ENCODE data around the gene DTNBP1.

Gene DTNBP1

DNA sequence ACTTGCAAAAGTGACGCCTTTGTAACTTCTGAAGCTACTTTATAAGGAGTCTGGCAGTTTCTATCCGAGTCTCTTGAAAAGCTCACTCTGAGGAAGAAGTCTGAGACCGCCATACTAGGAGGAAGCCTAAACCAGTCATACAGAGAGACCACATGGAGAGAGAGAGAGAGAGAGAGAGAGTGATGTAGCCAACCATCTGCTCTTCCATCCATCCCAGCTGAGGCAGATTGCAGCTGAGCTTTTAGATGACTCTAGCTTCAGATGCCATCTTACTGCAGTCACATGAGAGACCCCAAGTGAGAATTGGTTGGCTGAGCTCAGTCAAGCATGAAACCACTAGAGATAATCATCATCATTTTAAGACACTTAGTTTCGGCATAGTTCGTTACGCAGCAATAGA, 15.0 kb upstream of the DTNBP1 start:
- DNase-seq: no peak
- Histone ChIP-seq H3K79me2 (ENCODE audit: low read length) (no peaks in the 10 kb centered on the region), H3K9me2 (replicated peaks; ENCODE audit: insufficient read depth, low read length) (no peaks in the 10 kb centered on the region), H4K20me1 (ENCODE audit: insufficient read depth, low read length) (no peaks in the 10 kb centered on the region), H3K9ac (ENCODE audit: low read length) (no peak overlapping the region), H3K36me3 (replicated peaks; ENCODE audit: insufficient read depth, low read length) (no peaks in the 10 kb centered on the region), H3K9me3 (replicated peaks; ENCODE audit: insufficient read depth, low read length) (no peaks in the 10 kb centered on the region), H3K27me3 (replicated peaks; ENCODE audit: insufficient read depth, low read length) (no peaks in the 10 kb centered on the region), H2AFZ (ENCODE audit: low read length) (no peak overlapping the region), H3K27ac (ENCODE audit: low read length) (no peak overlapping the region), H3K4me2 (ENCODE audit: low read depth, low read length) (no peak overlapping the region), H3F3A (ENCODE audit: insufficient read depth, low read length) (peaks cover 4% of the 10 kb centered on the region; the same call in 1 of the 2 replicates), H3K4me1 (ENCODE audit: low read length) (peaks cover 7% of the 10 kb centered on the region; the same call in 1 of the 2 replicates), H3K4me3 (ENCODE audit: low read length) (no peak overlapping the region)
- TF ChIP-seq, protein P1, sequence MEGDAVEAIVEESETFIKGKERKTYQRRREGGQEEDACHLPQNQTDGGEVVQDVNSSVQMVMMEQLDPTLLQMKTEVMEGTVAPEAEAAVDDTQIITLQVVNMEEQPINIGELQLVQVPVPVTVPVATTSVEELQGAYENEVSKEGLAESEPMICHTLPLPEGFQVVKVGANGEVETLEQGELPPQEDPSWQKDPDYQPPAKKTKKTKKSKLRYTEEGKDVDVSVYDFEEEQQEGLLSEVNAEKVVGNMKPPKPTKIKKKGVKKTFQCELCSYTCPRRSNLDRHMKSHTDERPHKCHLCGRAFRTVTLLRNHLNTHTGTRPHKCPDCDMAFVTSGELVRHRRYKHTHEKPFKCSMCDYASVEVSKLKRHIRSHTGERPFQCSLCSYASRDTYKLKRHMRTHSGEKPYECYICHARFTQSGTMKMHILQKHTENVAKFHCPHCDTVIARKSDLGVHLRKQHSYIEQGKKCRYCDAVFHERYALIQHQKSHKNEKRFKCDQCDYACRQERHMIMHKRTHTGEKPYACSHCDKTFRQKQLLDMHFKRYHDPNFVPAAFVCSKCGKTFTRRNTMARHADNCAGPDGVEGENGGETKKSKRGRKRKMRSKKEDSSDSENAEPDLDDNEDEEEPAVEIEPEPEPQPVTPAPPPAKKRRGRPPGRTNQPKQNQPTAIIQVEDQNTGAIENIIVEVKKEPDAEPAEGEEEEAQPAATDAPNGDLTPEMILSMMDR (IDR thresholded peaks at IDR 0.05; ENCODE audit: low read length): no peak

DNA sequence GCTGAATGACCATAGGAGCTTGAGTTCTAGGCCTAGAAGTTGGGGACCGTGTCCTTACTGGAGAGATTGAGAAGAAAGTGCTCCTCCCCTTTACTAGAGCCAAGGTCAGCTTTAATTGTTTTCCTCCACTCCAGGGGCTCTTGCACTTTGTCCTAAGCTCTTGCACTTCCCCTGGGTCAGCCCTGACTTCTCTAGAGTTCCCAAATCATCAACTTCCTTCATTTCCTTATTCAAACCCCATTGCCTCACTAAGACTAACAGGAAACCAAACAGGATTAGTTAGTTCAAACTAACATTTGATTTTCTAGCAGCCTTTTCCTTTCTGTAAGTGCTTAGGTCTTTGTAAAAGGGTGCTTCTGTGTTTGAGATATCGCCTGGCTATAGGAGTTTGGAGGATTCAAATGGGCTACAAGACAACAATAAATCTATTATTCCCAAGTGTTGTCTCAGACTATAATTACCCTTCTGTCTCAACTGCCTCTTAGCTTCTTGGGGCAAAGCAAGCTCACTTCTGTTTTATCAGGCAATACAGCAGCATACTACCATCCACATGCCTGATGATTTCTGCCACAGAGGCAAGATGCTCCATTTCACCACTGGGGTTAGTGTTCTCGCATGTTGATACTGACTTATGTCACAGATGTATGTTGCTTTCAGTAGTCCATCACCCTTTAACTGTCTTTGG, 12.8 kb upstream of the DTNBP1 start:
- Histone ChIP-seq H3K9ac (ENCODE audit: low read length) (no peak overlapping the region), H3K9me2 (replicated peaks; ENCODE audit: insufficient read depth, low read length) (no peaks in the 10 kb centered on the region), H3K27me3 (replicated peaks; ENCODE audit: insufficient read depth, low read length) (no peaks in the 10 kb centered on the region), H3K27ac (ENCODE audit: low read length) (no peak overlapping the region), H3K4me2 (ENCODE audit: low read depth, low read length) (no peak overlapping the region), H3K4me3 (ENCODE audit: low read length) (no peak overlapping the region), H3K9me3 (replicated peaks; ENCODE audit: insufficient read depth, low read length) (no peaks in the 10 kb centered on the region), H3F3A (ENCODE audit: insufficient read depth, low read length) (peaks cover 4% of the 10 kb centered on the region; the same call in 1 of the 2 replicates), H3K79me2 (ENCODE audit: low read length) (no peaks in the 10 kb centered on the region), H3K4me1 (ENCODE audit: low read length) (peaks cover 7% of the 10 kb centered on the region; the same call in 1 of the 2 replicates), H4K20me1 (ENCODE audit: insufficient read depth, low read length) (no peaks in the 10 kb centered on the region), H3K36me3 (replicated peaks; ENCODE audit: insufficient read depth, low read length) (no peaks in the 10 kb centered on the region), H2AFZ (ENCODE audit: low read length) (no peak overlapping the region)
- TF ChIP-seq EZH2phosphoT487 (IDR thresholded peaks at IDR 0.05; ENCODE audit: low read length) (no peak), EZH2 (optimal IDR thresholded peaks at IDR 0.05; ENCODE audit: low read depth, low read length) (no peak)
- TF ChIP-seq, protein P1 (IDR thresholded peaks at IDR 0.05; ENCODE audit: low read length): no peak
- DNase-seq: no peak

DNA sequence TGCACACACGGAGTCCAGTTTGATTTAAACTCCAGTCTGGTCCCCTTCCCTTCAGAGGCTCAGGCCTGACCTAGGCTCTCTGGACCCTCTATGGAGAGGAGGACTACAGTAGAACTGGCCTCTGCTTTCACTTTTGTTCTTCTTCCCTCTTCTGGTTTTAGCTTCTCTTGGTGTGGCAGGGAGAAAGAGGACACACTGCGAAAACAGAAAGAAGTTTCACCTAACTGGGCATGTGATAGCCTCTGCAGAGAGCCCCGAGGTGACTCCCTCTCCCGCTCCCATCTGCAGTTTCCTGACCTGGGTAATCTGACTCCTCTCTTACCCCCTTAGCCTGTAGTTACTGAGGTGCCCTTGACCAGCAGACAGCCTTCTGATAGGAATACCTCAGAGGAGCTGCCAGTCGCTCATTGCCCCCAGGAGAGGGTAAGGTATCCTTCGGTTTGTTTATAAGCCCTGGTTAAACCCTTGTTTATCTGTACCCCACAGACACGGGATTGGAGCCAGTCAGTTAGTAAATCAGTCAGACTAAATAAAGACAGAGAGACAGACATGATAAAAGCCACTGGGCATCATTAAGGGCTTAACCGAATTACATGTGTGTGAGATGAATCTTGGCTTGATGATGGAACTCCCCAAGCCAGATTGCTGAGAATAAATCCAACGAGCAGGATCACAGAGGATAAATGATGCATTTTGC, 12.0 kb upstream of the DTNBP1 start:
- H3F3A ChIP-seq (ENCODE audit: insufficient read depth, low read length): peaks cover 4% of the 10 kb centered on the region; the same call in 1 of the 2 replicates
- H3K4me3 ChIP-seq (ENCODE audit: low read length): no peak overlapping the region
- peak overlapping the region; percentile 43; the same call in 1 of the 2 replicates for H3K4me2 ChIP-seq (ENCODE audit: low read depth, low read length)
- peaks cover 7% of the 10 kb centered on the region; the same call in 1 of the 2 replicates for H3K4me1 ChIP-seq (ENCODE audit: low read length)
- TF ChIP-seq, protein P1 (IDR thresholded peaks at IDR 0.05; ENCODE audit: low read length): no peak
- TF ChIP-seq EZH2 (optimal IDR thresholded peaks at IDR 0.05; ENCODE audit: low read depth, low read length) (no peak), EZH2phosphoT487 (IDR thresholded peaks at IDR 0.05; ENCODE audit: low read length) (no peak)
- H4K20me1 ChIP-seq (ENCODE audit: insufficient read depth, low read length): no peaks in the 10 kb centered on the region
- no peaks in the 10 kb centered on the region for H3K9me3 ChIP-seq (replicated peaks; ENCODE audit: insufficient read depth, low read length)
- H3K27me3 ChIP-seq (replicated peaks; ENCODE audit: insufficient read depth, low read length): no peaks in the 10 kb centered on the region
- no peaks in the 10 kb centered on the region for H3K36me3 ChIP-seq (replicated peaks; ENCODE audit: insufficient read depth, low read length)
- H3K79me2 ChIP-seq (ENCODE audit: low read length): no peaks in the 10 kb centered on the region
- H3K27ac ChIP-seq (ENCODE audit: low read length): no peak overlapping the region
- peak; percentile 18 for DNase-seq
- H2AFZ ChIP-seq (ENCODE audit: low read length): 0 out of 2 replicates have a peak overlapping the region, but pooled peaks have one; percentile 37
- no peaks in the 10 kb centered on the region for H3K9me2 ChIP-seq (replicated peaks; ENCODE audit: insufficient read depth, low read length)
- H3K9ac ChIP-seq (ENCODE audit: low read length): no peak overlapping the region
